Progenitor cell of endocrine pancreas (in vitro differentiated cells): ENCODE data around the gene PRDM11. TPM values are rescaled to one million over a fixed set of nuclear protein-coding genes. Genes with fewer than 3 reads are reported as not detected.
A peak's percentile ranks its signal among the peaks of the same experiment; 100 is the strongest.

Source experiments
- DNase-seq: peaks from one replicate; pipeline ENCODE4 v3.0.0; 2021; ENCODE audit warnings: low spot score; ENCODE audit not compliant: unreplicated experiment
- H3K27ac Mint-ChIP-seq: 2 replicates; pipeline ENCODE4 v1.8.0; 2021; ENCODE audit warnings: mild to moderate bottlenecking, moderate library complexity, mixed read lengths
- H3K27me3 Mint-ChIP-seq: 2 replicates; pipeline ENCODE4 v1.8.0; 2021; ENCODE audit warnings: mixed read lengths
- H3K36me3 Mint-ChIP-seq: 2 replicates; pipeline ENCODE4 v1.8.0; 2022; ENCODE audit warnings: mixed read lengths; ENCODE audit not compliant: insufficient read depth
- H3K4me1 Mint-ChIP-seq: 2 replicates; pipeline ENCODE4 v1.8.0; 2021; ENCODE audit warnings: low read depth, mixed read lengths
- H3K4me3 Mint-ChIP-seq: 2 replicates; pipeline ENCODE4 v1.8.0; 2021; ENCODE audit warnings: low read depth, mild to moderate bottlenecking, moderate library complexity, mixed read lengths
- H3K9me3 Mint-ChIP-seq: 2 replicates; pipeline ENCODE4 v1.8.0; 2021; ENCODE audit warnings: low read depth, mixed read lengths
- total RNA-seq: library from RNA; stranded (reverse); gene quantifications from 2 replicates; pipeline ENCODE4 v1.2.1, GENCODE V29; 2021
- TF ChIP-seq, protein P1 (sequence below): fragments of 200-600 bp; sonication (generic); IDR thresholded peaks from one replicate; pipeline ENCODE4 v1.5.0; 2021; ENCODE audit warnings: antibody characterized with exemption, mild to moderate bottlenecking; ENCODE audit not compliant: unreplicated experiment

Gene PRDM11
- total RNA-seq, 1 donor from 2014 or later: 27.1 TPM

DNA sequence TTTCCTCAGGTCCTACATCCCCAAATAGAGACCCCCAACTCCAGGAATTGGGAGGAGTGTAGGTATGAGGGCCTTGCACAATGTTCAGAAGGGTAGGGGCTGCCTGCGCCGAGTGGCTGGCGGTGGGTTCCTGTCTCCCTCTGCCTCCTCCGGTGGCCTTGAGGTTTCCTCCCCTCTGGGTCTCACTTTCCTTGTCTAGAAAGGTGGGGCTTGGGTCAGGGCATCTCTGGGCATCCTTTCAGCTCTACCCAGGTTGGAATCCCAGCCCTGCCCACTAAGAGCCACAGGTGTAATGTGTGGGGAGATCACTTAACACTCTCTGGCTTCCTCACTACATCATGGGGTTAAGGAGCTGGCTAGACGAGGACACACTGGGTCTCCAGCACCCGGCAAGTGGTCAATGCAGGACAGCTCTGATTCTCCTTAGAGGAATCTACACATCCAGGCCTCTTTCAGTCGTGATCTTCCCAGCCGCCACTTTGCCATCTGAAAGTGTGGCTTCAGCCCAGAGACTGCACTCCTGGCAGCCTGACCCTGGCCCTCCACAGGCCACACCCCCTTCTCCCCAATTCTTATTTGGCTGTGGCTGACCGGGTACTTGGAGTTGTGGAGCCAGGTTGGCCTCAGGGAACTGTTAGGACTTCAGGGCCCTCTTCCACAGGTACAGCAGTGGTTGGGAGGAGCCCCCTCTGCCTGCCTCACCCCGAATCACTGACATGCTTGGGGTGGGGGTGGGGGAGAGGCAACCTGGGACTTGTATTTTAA is 22.1 kb downstream of the PRDM11 start:
- no peaks in the 10 kb centered on the region for H3K9me3 Mint-ChIP-seq
- H3K36me3 Mint-ChIP-seq: no peaks in the 10 kb centered on the region
- no peak overlapping the region for H3K4me3 Mint-ChIP-seq
- TF ChIP-seq, protein P1, sequence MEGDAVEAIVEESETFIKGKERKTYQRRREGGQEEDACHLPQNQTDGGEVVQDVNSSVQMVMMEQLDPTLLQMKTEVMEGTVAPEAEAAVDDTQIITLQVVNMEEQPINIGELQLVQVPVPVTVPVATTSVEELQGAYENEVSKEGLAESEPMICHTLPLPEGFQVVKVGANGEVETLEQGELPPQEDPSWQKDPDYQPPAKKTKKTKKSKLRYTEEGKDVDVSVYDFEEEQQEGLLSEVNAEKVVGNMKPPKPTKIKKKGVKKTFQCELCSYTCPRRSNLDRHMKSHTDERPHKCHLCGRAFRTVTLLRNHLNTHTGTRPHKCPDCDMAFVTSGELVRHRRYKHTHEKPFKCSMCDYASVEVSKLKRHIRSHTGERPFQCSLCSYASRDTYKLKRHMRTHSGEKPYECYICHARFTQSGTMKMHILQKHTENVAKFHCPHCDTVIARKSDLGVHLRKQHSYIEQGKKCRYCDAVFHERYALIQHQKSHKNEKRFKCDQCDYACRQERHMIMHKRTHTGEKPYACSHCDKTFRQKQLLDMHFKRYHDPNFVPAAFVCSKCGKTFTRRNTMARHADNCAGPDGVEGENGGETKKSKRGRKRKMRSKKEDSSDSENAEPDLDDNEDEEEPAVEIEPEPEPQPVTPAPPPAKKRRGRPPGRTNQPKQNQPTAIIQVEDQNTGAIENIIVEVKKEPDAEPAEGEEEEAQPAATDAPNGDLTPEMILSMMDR: no peak
- no peak overlapping the region for H3K27ac Mint-ChIP-seq
- no peaks in the 10 kb centered on the region for H3K4me1 Mint-ChIP-seq
- DNase-seq: no peak
- no peaks in the 10 kb centered on the region for H3K27me3 Mint-ChIP-seq

- no peak overlapping the region for H3K4me3 Mint-ChIP-seq
Measured at GRCh38 chr11:45169310-45170072, 23.1 kb downstream of the PRDM11 start.

GRCh38 chr11:45170484-45170883 is 24.0 kb downstream of the PRDM11 start:
- peaks cover 7% of the 10 kb centered on the region for H3K4me1 Mint-ChIP-seq
- H3K27ac Mint-ChIP-seq: peak overlapping the region; percentile 14
- TF ChIP-seq, protein P1: no peak
- H3K9me3 Mint-ChIP-seq: no peaks in the 10 kb centered on the region
- no peak for DNase-seq
- no peaks in the 10 kb centered on the region for H3K36me3 Mint-ChIP-seq
- no peaks in the 10 kb centered on the region for H3K27me3 Mint-ChIP-seq
- no peak overlapping the region for H3K4me3 Mint-ChIP-seq

More at GRCh38 chr11:45169310-45170072, 23.1 kb downstream of the PRDM11 start:
- TF ChIP-seq, protein P1: no peak
- Mint-ChIP-seq H3K36me3 (no peaks in the 10 kb centered on the region), H3K27ac (no peak overlapping the region), H3K4me1 (peaks cover 4% of the 10 kb centered on the region), H3K9me3 (no peaks in the 10 kb centered on the region), H3K27me3 (no peaks in the 10 kb centered on the region)
- no peak for DNase-seq

- Mint-ChIP-seq H3K4me3 (no peak overlapping the region), H3K9me3 (no peaks in the 10 kb centered on the region), H3K36me3 (no peaks in the 10 kb centered on the region), H3K4me1 (peaks cover 7% of the 10 kb centered on the region), H3K27ac (no peak overlapping the region), H3K27me3 (no peaks in the 10 kb centered on the region)
- TF ChIP-seq, protein P1: no peak
- no peak for DNase-seq
Measured at GRCh38 chr11:45171550-45171949, 25.1 kb downstream of the PRDM11 start.

DNA sequence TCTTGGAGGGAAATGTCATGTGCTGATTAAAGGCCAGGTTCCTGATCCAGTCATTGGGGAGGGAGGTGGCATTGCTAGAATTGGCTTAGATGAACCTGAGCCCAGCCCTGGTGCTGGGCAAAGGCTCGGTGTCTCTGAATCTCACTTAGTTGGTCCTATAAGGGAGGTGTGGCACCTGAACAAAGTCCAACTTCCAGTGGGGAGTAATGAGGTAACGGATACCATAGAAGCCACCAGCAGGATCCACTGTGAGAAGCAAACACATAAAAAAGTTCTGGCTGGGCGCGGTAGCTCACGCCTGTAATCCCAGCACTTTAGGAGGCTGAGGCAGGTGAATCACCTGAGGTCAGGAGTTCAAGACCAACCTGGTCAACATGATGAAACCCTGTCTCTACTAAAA is 26.6 kb downstream of the PRDM11 start:
- H3K36me3 Mint-ChIP-seq: no peaks in the 10 kb centered on the region
- H3K27ac Mint-ChIP-seq: no peak overlapping the region
- H3K4me3 Mint-ChIP-seq: no peak overlapping the region
- peaks cover 7% of the 10 kb centered on the region for H3K4me1 Mint-ChIP-seq
- H3K9me3 Mint-ChIP-seq: no peaks in the 10 kb centered on the region
- TF ChIP-seq, protein P1: no peak
- no peak for DNase-seq
- H3K27me3 Mint-ChIP-seq: peaks cover under 1% of the 10 kb centered on the region
